OCI-LY7 (cell line): Measurements from ENCODE around the gene CCDC184. TPM values are rescaled to one million over a fixed set of nuclear protein-coding genes. Genes with fewer than 3 reads are reported as not detected.

Experiments used
- BruUV-seq: library from RNA; stranded (reverse); fragments of 400-500 nt; replicated peaks from 2 replicates; lab custom pipeline; 2021; lab: Mats Ljungman, UMichigan
- CTCF ChIA-PET: fragments of 300-600 bp; sonication (Branson Sonifier 250); formaldehyde crosslinking; loops from one replicate; lab custom pipeline; 2022; ENCODE audit warnings: antibody characterized with exemption; ENCODE audit not compliant: unreplicated experiment; lab: Charles Lee
- POLR2A ChIA-PET: fragments of 300-600 bp; sonication (Branson Sonifier 250); formaldehyde crosslinking; loops from one replicate; lab custom pipeline; 2022; ENCODE audit warnings: antibody characterized with exemption; lab: Charles Lee
- DNase-seq: peaks from one replicate; pipeline ENCODE4 v3.0.0-alpha.2; 2015; ENCODE audit warnings: low spot score
- H2AFZ ChIP-seq: fragments of 200-600 bp; sonication (generic), shearing (Covaris generic); 2 replicates; pipeline ENCODE4 v1.6.1; 2014; ENCODE audit warnings: mild to moderate bottlenecking, antibody characterized with exemption, low read length, moderate library complexity
- H3K27ac ChIP-seq: fragments of 200-600 bp; sonication (generic); 2 replicates; pipeline ENCODE4 v1.5.1; 2014; ENCODE audit warnings: mixed run types, low read depth, mild to moderate bottlenecking, moderate library complexity, low read length, inconsistent platforms; ENCODE audit not compliant: poor library complexity, severe bottlenecking
- H3K36me3 ChIP-seq: fragments of 200-600 bp; sonication (generic); 2 replicates; pipeline ENCODE4 v1.6.1; 2014; ENCODE audit warnings: mild to moderate bottlenecking, antibody characterized with exemption, low read length, moderate library complexity, mixed read lengths; ENCODE audit not compliant: insufficient read depth
- H3K4me1 ChIP-seq: fragments of 200-600 bp; sonication (generic); 2 replicates; pipeline ENCODE4 v1.5.1; 2014; ENCODE audit warnings: mild to moderate bottlenecking, low read length; ENCODE audit not compliant: insufficient read depth, poor library complexity, severe bottlenecking
- H3K4me2 ChIP-seq: fragments of 200-600 bp; sonication (generic); 2 replicates; pipeline ENCODE4 v1.6.1; 2014; ENCODE audit warnings: mild to moderate bottlenecking, low read length
- H3K4me3 ChIP-seq: fragments of 200-600 bp; sonication (generic); 2 replicates; pipeline ENCODE4 v1.5.1; 2014; ENCODE audit warnings: mild to moderate bottlenecking, low read depth, low read length; ENCODE audit not compliant: poor library complexity, severe bottlenecking
- H3K79me2 ChIP-seq: fragments of 200-600 bp; sonication (generic); 2 replicates; pipeline ENCODE4 v1.6.1; 2016; ENCODE audit warnings: low read depth, mild to moderate bottlenecking, low read length, moderate library complexity, mixed read lengths; ENCODE audit not compliant: insufficient read depth
- H3K9me2 ChIP-seq: fragments of 200-600 bp; sonication (generic); 2 replicates; pipeline ENCODE4 v1.6.1; 2016; ENCODE audit warnings: mild to moderate bottlenecking, low read length, mixed read lengths; ENCODE audit not compliant: insufficient read depth
- H3K9me3 ChIP-seq: fragments of 200-600 bp; sonication (generic); 2 replicates; pipeline ENCODE4 v1.6.1; 2014; ENCODE audit warnings: mild to moderate bottlenecking, mixed run types, low read length, mixed read lengths
- H4K20me1 ChIP-seq: fragments of 200-600 bp; sonication (generic); 2 replicates; pipeline ENCODE4 v1.6.1; 2014; ENCODE audit warnings: mild to moderate bottlenecking, antibody characterized with exemption, low read length, moderate library complexity, mixed read lengths; ENCODE audit not compliant: insufficient read depth
- EZH2phosphoT487 ChIP-seq: fragments of 200-600 bp; sonication (generic); IDR thresholded peaks from 2 replicates; pipeline ENCODE4 v1.6.1; 2018; ENCODE audit warnings: low read depth, borderline replicate concordance, mild to moderate bottlenecking, mixed run types, antibody characterized with exemption, low read length, moderate library complexity, mixed read lengths
- intact Hi-C: fragments of 100-400 bp; cut with micrococcal nuclease; formaldehyde crosslinking; loops from one replicate; pipeline ENCODE4 v1.10.0; 2022; ENCODE audit not compliant: unreplicated experiment
- total RNA-seq, 2 experiments: library from RNA; depleted of rRNA in 1 of 2; stranded (reverse); fragments of >200 nt in 1 of 2; shearing (Covaris generic) in 1 of 2; gene quantifications; 2 replicates each; pipeline ENCODE4 v1.2.3, GENCODE V29; 2014 to 2022
- TF ChIP-seq, protein P1 (sequence below): fragments of 200-600 bp; sonication (generic); conservative IDR thresholded peaks from 2 replicates; pipeline ENCODE4 v1.5.1; 2014; ENCODE audit warnings: mild to moderate bottlenecking, antibody characterized with exemption, low read length, moderate library complexity, mixed read lengths

CCDC184 gene
- total RNA-seq, 2 experiments from 2014 or later, result not detected

DNA sequence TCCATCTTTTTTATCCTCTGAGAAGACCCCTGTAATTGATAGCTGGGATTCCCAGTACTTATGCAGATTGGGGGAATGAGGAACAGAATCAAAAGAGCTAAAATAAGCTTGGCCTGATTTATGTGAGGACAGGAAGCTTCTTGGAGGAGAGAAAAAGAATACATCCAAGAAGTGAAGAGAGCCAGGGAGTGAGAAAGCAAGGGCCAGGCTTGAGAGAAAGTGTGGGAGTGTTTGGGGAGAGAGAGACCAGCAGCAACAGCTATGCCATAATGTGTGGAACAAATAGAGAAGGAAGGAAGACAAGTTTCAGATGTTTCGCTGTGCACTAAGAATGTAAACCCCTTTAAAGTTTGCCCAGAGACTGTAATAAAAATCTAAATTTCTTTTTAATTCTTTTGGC, 4.0 kb upstream of the CCDC184 start:
- no peak for DNase-seq
- no peaks in the 10 kb centered on the region for H3K79me2 ChIP-seq
- ChIA-PET POLR2A (interaction anchor here (0.6 kb wide), 1 partner anchor 27 kb away, joined by 3 read pairs; no protein-coding TSS in a partner anchor), CTCF (no interaction called here)
- H3K36me3 ChIP-seq, result no peaks in the 10 kb centered on the region
- no peak for TF ChIP-seq EZH2phosphoT487
- TF ChIP-seq, protein P1, sequence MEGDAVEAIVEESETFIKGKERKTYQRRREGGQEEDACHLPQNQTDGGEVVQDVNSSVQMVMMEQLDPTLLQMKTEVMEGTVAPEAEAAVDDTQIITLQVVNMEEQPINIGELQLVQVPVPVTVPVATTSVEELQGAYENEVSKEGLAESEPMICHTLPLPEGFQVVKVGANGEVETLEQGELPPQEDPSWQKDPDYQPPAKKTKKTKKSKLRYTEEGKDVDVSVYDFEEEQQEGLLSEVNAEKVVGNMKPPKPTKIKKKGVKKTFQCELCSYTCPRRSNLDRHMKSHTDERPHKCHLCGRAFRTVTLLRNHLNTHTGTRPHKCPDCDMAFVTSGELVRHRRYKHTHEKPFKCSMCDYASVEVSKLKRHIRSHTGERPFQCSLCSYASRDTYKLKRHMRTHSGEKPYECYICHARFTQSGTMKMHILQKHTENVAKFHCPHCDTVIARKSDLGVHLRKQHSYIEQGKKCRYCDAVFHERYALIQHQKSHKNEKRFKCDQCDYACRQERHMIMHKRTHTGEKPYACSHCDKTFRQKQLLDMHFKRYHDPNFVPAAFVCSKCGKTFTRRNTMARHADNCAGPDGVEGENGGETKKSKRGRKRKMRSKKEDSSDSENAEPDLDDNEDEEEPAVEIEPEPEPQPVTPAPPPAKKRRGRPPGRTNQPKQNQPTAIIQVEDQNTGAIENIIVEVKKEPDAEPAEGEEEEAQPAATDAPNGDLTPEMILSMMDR, result no peak
- intact Hi-C loops, result no loop called here
- no peaks in the 10 kb centered on the region for H4K20me1 ChIP-seq
- no peak overlapping the region for H2AFZ ChIP-seq
- no peaks in the 10 kb centered on the region for H3K9me3 ChIP-seq
- no peak overlapping the region for H3K4me3 ChIP-seq
- no peak overlapping the region for H3K4me2 ChIP-seq
- H3K4me1 ChIP-seq, result peaks cover 8% of the 10 kb centered on the region
- H3K9me2 ChIP-seq, result no peaks in the 10 kb centered on the region
- no peak overlapping the region for H3K27ac ChIP-seq
- no TSS peak for BruUV-seq

DNA sequence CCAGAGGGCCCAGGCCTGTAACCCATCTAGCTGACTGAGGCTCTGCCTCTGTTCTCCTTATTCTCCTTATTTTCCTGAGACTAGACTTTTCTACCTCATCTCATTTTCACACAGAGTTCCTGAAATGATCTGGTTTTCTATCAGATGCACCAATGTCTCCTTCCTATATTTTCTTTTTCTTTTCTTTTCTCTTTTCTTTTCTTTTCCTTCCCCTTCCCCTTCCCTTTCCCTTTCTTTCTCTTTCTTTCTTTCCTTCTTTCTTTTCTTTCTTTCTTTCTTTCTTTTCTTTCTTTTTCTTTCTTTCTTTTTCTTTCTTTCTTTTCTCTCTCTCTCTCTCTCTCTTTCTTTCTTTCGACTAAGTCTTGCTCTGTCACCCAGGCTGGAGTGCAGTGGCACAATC, 3.0 kb upstream of the CCDC184 start:
- Histone ChIP-seq H3K4me1 (peaks cover 8% of the 10 kb centered on the region), H3K4me2 (no peak overlapping the region), H3K9me2 (no peaks in the 10 kb centered on the region), H3K27ac (no peak overlapping the region), H2AFZ (no peak overlapping the region), H3K9me3 (no peaks in the 10 kb centered on the region), H3K4me3 (no peak overlapping the region), H3K36me3 (no peaks in the 10 kb centered on the region), H4K20me1 (no peaks in the 10 kb centered on the region), H3K79me2 (no peaks in the 10 kb centered on the region)
- ChIA-PET CTCF (no interaction called here), POLR2A (no interaction called here)
- intact Hi-C loops, result loop anchor here (5.0 kb wide), 1 partner anchor 437 kb away; no protein-coding TSS in a partner anchor
- DNase-seq, result no peak
- BruUV-seq, result no TSS peak
- TF ChIP-seq, protein P1, result no peak
- no peak for TF ChIP-seq EZH2phosphoT487

DNA sequence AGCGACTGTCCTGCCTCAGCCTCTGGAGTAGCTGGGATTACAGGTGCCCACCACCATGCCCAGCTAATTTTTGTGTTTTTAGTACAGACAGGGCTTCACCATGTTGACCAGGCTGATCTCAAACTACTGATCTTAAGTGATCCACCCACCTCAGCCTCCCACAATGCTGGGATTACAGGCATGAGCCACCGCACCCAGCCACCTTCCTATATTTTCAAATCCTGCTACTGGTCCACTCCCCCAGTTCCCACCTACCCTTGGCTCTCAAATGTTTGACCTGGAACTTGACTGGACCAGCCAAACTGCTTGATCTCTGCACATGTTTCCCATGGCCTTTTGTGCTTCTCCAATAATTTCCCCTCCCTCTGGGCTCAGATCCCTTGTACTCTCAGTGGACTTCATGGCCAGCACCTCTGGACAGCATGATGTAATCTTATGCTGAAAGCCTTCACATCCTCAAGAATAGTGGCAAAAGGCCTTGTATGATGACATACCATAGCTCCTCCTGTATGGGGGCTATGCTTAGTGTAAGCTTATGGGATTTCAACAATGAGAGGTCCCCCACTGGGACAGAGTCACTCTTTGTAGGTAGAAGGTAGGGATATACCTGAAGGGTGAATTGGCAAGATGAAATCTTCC, 2.5 kb upstream of the CCDC184 start:
- TF ChIP-seq EZH2phosphoT487, result no peak
- TF ChIP-seq, protein P1, result no peak
- no peak overlapping the region for H2AFZ ChIP-seq
- H3K9me2 ChIP-seq, result no peaks in the 10 kb centered on the region
- no peak for DNase-seq
- POLR2A ChIA-PET, result interaction anchor here (0.6 kb wide), 1 partner anchor 431 kb away, joined by 3 read pairs; no protein-coding TSS in a partner anchor
- no peak overlapping the region for H3K4me2 ChIP-seq
- H3K36me3 ChIP-seq, result no peaks in the 10 kb centered on the region
- peaks cover 8% of the 10 kb centered on the region for H3K4me1 ChIP-seq
- no peaks in the 10 kb centered on the region for H3K79me2 ChIP-seq
- H3K27ac ChIP-seq, result no peak overlapping the region
- H3K9me3 ChIP-seq, result no peaks in the 10 kb centered on the region
- BruUV-seq, result no TSS peak
- intact Hi-C loops, result loop anchor here (5.0 kb wide), 1 partner anchor 436 kb away; no protein-coding TSS in a partner anchor
- no peaks in the 10 kb centered on the region for H4K20me1 ChIP-seq
- no peak overlapping the region for H3K4me3 ChIP-seq
- CTCF ChIA-PET, result no interaction called here
